ENCODE measurements around the gene POU4F3.
"Not testable (repeated sequence)": the region's sequence is repeated elsewhere in the genome, so short reads cannot be mapped to it uniquely, and the experiment has no call there.

POU4F3 gene, protein sequence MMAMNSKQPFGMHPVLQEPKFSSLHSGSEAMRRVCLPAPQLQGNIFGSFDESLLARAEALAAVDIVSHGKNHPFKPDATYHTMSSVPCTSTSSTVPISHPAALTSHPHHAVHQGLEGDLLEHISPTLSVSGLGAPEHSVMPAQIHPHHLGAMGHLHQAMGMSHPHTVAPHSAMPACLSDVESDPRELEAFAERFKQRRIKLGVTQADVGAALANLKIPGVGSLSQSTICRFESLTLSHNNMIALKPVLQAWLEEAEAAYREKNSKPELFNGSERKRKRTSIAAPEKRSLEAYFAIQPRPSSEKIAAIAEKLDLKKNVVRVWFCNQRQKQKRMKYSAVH

DNA sequence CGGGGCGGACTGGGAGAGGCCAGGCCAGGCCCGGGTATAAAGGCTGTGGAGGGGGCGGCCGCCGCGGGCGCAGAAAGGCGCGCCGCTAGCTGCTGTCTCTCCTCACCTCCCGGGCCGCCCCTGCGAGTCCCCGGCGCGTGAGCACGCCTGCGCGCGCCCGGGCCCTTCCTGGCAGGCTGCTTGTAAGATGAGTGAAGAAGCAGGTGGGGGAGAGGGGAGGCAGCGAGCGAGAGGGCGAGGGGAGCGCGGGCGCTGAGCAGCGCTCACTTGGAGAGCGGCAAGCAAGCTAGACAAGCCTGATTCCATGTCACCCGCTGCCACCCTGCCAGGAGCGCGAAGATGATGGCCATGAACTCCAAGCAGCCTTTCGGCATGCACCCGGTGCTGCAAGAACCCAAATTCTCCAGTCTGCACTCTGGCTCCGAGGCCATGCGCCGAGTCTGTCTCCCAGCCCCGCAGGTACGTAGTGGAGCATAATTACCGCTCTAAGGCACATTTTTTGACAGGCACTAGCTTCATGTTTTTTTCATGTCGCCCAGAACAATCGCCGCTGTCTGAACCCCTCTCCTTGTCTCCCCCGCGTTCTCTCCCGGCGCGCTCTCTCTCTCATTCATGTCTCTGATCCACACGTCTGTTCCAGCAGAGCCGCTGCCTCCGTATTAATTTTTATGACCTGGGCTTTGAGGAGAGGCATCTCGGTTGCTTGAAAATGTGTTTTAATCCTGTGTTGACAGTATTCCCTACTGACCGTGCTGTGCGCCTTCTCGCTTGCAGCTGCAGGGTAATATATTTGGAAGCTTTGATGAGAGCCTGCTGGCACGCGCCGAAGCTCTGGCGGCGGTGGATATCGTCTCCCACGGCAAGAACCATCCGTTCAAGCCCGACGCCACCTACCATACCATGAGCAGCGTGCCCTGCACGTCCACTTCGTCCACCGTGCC is at the start of gene POU4F3:
TSS of gene POU4F3 (plus strand) at position 66 of the 941 bp plus-strand sequence. CDS start at position 340, 274 bp downstream.
- DNase-seq (ENCODE audit: low spot score) = no peak

DNA sequence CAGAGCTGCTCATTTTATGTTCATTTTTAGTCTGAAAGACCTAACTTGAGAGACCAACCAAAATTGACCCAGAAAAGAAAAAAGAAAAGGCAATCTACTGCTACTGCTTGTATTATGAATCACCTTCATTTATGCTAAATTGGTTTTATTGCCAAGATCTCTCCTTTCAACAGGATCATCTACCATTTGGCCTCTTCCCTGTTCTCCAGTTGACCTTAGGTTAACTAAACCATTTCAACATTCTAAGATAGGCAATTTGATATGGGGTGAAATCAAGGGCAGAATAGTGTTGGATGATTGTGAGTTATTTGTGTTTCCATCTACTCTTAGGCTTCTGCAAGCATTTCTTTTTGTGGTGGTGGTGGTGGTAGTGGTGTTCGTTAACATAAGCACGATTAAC is 48.3 kb upstream of the POU4F3 start:
- no peak for DNase-seq (ENCODE audit: low spot score)

DNA sequence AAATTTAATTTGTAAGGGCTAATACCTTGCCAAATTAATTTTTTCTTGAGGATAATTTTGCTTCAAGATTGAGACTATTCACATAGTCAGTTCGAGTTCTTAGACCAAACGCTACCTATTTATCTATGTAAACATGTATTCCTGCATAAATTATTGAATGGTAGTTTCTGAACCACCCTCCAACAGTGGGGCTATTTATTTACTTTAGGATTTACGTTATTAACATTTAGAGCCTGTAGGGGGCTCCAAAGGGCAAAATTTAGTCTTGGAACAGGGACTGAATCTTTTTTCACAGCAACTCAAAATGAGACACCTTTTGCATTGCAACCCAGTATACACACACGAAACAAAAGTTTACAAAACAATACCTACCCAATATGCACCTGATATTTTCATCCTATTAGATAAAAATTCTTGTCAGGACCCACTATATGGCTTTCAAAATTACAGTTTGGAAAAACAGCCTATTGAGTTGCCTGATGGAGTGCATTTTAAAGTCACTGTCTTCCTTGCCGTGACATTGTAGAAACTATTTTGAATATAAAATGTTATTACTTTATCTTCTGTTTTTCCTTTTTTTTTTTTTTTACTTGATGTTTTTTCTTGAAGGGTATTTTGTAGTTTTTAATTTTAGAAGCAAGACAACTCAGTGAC is 47.1 kb upstream of the POU4F3 start:
- DNase-seq (ENCODE audit: low spot score) = peak; percentile 22

DNA sequence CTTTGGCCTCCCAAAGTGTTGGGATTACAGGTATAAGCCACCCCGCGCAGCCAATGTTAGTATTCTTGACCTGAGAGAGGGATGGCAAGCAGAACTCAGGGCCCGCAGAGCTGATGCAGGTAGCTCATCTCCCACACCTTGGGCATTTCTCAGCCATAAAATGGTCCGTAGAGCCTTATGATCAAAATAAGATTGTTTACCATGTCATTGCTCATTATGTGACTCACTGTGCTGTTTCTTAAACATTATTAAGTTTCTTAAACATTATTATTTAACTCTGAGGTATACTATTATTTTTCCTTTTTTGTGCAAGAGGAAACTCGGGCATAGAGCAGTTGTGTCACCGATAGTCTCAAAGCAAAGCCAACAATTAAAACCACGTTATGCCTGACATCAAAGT is 42.4 kb upstream of the POU4F3 start:
- DNase-seq (ENCODE audit: low spot score) = no peak

DNA sequence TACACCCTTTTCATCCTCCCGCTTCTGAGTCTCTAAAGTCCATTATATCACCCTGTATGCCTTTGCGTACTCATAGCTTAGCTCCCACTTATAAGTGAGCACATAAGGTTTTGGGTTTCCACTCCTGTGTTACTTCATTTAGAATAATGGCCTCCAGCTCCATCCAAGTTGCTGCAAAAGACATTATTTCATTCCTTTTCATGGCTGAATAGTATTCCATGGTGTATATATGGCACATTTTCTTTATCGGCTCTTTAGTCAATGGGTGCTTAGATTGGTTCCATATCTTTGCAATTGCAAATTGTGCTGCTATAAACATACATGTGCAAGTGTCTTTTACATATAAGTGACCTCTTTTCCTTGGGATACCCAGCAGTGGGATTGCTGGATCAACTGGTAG is 39.7 kb upstream of the POU4F3 start:
- DNase-seq (ENCODE audit: low spot score) = not testable (repeated sequence)

DNA sequence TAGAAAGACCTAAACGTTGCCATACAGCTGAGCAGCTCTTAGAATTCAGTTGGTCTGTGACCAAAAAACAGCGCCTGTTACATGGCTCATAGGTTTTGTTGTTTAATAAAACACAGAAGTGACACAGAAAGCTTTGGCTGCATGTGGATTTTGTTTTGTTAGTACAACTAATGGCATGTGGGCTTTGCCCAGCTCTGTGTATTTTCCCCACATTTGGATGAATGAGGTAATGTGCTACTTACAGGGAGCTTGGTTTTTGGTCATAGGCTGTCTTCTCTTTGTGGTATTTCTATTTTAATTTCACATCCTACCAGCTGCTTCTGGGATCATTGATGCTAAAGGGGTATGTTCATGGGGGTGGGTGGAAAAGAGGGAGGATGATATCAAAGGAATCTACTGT is 37.0 kb upstream of the POU4F3 start:
- no peak for DNase-seq (ENCODE audit: low spot score)

DNA sequence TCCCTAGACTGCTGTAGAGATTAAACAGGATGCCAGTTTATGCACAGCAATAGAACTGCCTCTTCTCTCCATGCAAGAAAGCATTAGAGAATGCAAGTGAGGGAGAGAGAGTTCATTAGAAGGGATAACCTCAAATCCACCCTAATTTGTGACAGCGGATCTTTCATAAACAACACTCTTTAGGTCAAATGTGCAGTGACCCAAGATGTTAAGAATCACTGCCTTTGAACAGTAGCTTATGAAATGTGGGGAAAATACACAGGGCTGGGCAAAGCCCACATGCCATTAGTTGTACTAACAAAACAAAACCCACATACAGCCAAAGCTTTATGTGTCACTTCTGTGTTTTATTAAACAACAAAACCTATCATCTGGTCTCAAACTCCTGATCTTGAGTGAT is 36.2 kb upstream of the POU4F3 start:
- DNase-seq (ENCODE audit: low spot score) = no peak

DNA sequence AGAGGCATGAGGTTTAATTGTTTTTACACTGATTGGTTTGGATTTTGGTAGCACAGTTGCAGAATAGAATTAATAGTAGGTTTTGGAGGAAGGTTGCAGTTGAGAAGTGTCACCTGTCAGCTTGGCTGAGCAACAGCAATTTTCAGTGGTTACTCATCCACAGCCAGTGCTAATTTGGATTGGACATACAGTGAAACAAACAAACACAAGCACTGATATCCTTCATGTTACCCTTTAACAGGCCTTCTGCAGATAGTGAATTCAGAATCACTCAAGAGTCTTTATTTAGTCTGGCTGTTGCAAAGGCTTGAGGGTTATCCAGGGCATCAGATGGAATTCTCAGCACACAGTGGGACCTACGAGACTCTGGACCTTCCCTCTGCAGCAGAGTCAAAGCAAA is 31.8 kb upstream of the POU4F3 start:
- DNase-seq (ENCODE audit: low spot score) = no peak

DNA sequence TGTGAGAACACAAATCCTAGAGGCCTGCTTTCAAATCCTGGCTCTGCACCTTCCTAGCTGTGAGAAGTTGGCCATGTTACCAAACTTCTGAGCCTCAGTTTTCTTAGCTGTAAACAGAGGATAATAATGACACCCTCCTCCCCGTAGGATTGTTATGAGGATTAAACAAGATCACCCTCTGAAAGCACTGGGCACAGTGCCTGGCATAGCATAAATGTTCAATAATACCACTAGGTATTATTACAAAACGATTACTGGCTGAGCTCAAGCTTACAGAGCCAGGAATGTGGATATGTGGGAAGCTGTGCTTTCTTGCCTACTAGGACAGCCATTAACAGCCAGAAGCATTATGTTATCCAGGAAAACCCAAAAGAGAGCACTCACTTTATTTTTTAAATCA is 30.8 kb upstream of the POU4F3 start:
- DNase-seq (ENCODE audit: low spot score) = no peak

DNA sequence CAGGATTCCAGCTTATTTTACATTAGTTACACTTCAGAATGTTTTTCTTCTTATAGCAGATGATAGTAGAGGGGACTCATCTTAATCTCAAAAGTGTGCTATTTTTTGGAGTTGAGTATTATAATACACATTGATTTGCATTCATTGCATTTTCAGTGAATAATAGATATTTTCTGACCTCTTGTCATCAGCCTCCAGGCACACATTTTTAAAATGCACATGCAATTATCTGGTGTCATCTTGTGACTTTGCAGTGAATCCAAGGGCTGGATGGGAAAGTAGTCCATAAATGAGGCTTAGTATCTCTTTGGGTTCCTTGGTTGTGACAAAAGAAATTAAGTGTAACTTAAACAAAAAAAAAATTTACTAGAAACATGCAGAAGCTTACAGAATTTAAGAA is 28.1 kb upstream of the POU4F3 start:
- no peak for DNase-seq (ENCODE audit: low spot score)

DNA sequence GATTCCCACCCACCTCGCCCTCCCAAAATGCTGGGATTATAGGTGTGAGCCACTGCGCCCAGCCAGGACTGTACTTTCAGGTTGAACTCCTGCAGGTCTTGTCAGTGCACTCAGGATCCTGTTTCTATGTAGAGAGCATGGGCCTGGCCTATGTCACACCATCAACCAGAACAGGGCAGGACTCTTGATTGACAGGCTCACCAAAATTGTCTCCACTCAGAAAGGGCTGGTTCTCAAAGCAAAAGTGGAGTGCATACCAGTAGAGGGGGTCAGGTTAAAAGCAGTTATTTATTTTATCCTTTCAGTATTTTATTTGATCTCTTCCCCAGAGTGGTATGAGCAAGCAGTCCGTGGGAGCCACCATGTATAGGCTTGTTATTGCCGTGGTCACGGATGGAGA is 27.4 kb upstream of the POU4F3 start:
- no peak for DNase-seq (ENCODE audit: low spot score)

DNA sequence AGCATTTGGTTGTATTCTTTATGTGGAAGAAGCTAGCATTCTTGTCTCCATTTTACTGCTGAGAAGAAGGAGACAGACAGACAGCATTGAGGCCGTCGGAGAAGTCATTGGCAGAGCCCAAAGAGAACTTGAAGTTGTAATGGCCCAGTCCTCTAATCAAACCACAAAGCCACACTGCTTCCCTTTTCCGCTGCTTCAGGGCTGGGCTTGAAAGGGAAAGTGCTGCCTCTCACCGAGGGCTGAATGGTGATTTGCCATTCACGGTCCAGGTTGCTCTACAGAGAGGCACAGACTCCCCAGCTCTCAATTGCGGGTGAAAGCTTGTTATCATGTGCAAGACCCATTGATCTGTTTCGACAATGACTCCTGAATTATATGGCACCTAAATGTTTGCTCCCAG is 25.6 kb upstream of the POU4F3 start:
- DNase-seq (ENCODE audit: low spot score) = no peak

DNA sequence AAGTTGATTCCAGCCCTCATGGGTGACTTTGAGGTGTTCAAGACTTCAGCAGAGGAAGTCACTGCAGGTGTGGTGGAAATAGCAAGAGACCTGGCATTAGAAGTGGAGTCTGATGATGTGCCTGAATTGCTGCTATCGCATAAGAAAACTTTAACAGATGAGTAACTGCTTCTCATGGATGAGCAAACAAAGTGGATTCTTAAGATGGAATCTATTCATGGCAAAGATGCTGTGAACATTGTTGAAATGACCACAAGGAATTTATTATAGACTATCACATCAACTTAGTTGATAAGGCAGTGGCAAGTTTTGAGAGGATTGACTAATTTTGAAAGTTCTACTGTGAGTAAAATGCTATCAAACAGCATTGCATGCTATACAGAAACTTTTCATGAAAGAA is 17.1 kb upstream of the POU4F3 start:
- no peak for DNase-seq (ENCODE audit: low spot score)

DNA sequence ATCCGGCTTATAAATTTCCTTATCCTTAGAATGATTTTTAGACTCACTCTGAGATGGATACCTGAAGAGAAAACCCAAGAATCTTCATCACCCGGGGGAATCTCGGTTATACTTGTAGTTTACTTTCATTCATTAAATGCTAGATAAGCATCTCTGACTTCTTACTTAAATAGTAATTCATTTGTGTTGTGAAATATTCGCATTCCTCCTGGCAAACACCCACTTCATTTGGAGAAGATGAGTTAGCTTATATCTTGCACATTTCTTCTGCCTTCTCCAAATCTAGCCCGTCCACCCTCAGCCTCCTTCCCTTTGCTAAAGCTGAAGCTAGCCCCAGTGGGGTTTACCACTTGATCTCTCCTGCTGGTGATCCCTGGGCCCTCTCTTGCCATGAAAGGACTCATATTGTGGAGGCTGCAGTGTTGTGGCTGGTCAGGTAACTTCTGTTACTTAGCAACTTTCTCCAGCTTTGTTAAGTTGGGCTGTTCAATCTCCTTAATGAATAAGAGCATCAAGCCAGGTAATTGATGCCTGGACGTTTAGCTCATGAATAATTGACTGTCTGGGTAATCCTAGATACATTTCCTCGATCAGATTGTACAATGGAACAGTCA is 11.3 kb upstream of the POU4F3 start:
- no peak for DNase-seq (ENCODE audit: low spot score)

DNA sequence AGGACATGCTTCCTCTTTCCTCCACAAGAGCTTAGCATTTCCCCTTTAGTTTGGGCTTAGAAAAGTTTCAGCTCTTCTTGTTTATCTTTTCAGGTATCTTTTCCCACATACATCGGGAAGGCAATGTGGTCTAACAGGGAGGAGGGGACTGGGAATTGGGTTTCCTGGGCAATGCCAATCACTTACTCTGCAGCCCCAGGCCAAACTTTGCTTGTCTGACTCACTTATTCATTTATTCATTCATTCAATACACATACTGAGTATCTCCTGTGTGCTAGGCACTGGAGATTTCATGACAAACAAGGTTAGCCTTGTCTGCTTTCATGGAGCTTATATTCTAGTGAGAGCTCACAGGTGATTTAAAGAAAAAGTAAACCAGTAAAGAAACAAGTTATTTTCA is 10.7 kb upstream of the POU4F3 start:
- DNase-seq (ENCODE audit: low spot score) = no peak

DNA sequence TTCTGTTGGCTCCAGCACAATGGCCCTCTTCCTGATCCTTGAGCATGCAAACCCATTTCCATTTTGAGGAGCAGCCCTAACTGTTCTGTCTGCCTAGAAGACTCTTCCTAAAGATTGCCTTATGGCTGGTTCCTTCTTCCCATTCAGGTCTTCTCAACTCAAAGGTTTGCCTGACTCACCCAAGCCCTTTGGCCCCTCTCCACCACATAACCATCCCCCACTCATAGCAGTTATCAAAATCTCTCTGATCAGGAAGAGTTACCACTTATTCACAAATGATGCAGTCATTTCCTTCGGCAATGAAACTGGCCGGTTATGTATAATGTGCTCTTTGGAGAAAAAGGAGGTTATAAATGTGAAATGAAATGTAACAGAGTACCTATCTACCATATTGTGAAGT is 8.9 kb upstream of the POU4F3 start:
- no peak for DNase-seq (ENCODE audit: low spot score)

DNA sequence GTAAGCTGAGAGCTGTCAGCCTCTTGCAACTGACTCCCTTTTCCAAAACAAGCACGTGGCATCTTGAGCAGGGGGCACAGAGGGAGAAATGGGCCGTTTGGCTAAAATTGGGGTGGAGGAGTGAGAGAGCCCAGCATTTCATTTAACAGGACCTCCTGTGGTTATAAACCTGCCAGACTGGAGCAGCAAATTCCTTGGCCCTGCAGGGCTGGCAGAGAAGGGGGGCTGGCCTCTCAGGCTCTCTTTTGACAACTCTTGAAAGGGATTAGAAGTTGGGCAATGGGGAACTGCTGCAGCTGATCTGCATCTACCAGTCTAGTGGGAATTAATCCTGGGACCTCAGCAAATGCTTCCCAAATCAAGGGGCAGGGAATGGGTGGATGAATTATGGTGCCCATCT is 7.2 kb upstream of the POU4F3 start:
- DNase-seq (ENCODE audit: low spot score) = no peak

DNA sequence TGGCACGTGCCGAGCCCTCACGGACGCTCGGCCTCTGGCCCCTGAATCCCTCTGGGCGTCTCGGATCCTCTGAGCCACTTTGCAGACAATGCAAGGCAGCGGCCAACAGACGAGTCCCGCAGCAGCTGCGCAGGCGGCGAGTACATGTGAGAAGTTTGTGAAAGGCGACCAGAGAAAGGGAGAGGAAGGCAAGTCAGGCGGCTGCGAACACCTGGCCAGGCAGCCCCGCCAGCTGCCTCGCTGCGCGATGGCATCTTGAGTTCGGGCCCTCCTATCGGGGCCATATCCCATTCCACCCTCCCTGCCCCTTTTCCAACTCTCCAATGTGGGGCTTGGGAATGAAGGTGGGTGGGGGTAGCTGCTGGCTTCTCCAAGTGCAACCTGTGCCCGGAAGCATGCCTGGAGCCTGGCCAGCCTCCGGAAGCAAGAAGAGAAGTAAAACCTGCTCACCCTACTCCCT is 4.5 kb upstream of the POU4F3 start:
- DNase-seq (ENCODE audit: low spot score) = no peak

DNA sequence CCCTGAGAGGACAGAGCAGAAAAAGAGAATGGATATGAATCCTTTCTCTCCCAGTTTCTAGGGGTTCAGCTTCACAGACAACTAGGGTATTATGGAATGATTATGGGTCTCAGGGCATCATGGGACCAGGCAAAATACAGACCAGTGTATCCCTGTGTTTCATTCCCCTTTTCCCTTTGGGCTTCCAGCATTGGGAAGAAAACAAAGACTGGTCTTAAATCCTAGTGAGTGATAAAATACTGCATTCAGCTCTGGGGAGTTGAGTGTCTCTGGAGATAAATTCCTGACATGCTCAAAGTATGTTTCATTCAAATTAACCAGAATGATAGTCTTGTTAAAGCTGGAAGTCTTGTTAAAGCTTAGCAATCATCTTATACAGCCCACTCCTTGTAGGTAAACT is 2.4 kb upstream of the POU4F3 start:
- DNase-seq (ENCODE audit: low spot score) = no peak

DNA sequence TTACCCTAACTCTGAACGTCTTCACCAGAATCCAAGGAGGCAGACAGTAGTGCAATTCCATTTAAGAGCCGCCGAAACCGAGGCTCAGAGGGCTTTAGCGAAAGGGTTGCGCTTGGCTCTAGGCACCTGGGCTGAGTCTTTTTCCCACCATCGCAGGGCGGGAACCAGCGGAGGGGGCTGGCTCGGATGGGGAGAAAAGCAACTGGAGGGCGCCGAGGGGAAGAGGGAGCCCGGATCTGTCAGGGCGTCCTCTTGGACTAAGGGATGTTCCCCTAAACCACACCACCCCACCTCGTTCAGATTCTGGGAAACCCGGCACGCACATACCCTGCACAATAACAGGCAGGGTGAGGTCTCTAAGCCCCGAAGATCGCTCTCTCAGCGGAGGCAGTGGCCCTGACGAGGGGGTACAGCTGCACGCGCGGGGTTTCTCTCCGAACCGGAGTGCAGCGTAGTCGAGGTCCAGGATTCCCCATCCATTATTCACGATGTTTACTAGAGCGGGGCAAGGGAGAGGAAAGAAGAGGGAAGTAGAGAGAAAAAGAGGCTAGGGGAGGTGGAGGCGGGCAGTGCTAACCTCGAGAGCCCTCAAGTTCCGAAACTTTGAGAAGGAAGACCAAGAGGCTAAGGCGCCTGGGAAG is 1.3 kb upstream of the POU4F3 start:
- no peak for DNase-seq (ENCODE audit: low spot score)

DNA sequence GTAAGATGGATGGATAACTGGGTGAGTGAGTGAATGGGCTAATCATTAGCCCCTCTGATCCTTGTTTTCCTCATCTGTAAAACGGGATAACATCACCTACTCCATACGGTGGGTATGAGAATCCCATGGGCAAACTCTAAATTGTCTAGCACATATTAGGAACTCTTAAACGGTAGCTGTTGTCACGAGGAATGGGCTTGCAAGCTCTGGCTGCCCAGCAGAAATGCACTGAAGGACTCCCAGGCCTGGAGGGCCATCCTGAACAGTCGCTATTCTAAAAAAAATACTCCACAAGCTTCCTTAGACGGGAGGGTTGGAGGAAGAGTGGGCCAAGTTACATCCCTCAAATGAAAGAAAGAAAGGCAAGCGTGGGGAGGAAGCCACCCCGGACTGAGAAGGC is 711 bp upstream of the POU4F3 start:
- DNase-seq (ENCODE audit: low spot score) = no peak

All from hepatic stellate cell (primary cell).